ENCODE data around the gene KRT8.

DNA sequence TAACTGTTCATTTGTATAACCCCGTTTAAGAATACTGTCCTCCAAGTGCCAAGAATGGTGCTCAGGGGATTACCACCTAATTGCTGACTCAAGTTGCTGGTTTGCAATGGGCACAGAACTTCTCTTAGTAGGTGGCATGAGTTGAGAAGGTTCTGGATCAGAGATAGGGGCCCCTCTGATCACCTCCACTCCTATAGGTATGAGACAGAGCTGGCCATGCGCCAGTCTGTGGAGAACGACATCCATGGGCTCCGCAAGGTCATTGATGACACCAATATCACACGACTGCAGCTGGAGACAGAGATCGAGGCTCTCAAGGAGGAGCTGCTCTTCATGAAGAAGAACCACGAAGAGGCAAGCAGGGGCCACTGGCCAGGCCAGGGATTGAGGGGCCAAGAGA, 45.7 kb upstream of the KRT8 start:
- TF ChIP-seq, protein P1, sequence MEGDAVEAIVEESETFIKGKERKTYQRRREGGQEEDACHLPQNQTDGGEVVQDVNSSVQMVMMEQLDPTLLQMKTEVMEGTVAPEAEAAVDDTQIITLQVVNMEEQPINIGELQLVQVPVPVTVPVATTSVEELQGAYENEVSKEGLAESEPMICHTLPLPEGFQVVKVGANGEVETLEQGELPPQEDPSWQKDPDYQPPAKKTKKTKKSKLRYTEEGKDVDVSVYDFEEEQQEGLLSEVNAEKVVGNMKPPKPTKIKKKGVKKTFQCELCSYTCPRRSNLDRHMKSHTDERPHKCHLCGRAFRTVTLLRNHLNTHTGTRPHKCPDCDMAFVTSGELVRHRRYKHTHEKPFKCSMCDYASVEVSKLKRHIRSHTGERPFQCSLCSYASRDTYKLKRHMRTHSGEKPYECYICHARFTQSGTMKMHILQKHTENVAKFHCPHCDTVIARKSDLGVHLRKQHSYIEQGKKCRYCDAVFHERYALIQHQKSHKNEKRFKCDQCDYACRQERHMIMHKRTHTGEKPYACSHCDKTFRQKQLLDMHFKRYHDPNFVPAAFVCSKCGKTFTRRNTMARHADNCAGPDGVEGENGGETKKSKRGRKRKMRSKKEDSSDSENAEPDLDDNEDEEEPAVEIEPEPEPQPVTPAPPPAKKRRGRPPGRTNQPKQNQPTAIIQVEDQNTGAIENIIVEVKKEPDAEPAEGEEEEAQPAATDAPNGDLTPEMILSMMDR (conservative IDR thresholded peaks at IDR 0.05; ENCODE audit: low read length): no peak
- no peak for TF ChIP-seq EZH2phosphoT487 (IDR thresholded peaks at IDR 0.05; ENCODE audit: borderline replicate concordance, low read depth, low read length)

All from OCI-LY7 (cell line).